PC-3 (cell line): ENCODE data around the gene TAX1BP3. TPM values are rescaled to one million over a fixed set of nuclear protein-coding genes. Genes with fewer than 3 reads are reported as not detected.

Experiments
- ATAC-seq: fragments of 200-7000 bp; cut with Tn5 transposase; 2 replicates; pipeline ENCODE4 v1.9.1; 2020; ENCODE audit warnings: mild to moderate bottlenecking, moderate library complexity
- BruUV-seq: library from RNA; stranded (reverse); fragments of 400-500 nt; replicated peaks from 2 replicates; lab custom pipeline; 2021; lab: Mats Ljungman, UMichigan
- CTCF ChIA-PET: fragments of 300-600 bp; sonication (Branson Sonifier 250); formaldehyde crosslinking; loops from one replicate; lab custom pipeline; 2022; ENCODE audit warnings: antibody characterized with exemption; lab: Charles Lee
- POLR2A ChIA-PET: fragments of 300-600 bp; sonication (Branson Sonifier 250); formaldehyde crosslinking; loops from one replicate; lab custom pipeline; 2022; ENCODE audit warnings: antibody characterized with exemption; ENCODE audit not compliant: unreplicated experiment; lab: Charles Lee
- DNase-seq: peaks from one replicate; pipeline ENCODE4 v3.0.0-alpha.2; 2015
- H2AFZ ChIP-seq: fragments of 300-600 bp; sonication (generic); 2 replicates; pipeline ENCODE4 v1.6.0; 2016; ENCODE audit warnings: antibody characterized with exemption, low read length
- H3F3A ChIP-seq: fragments of 300-600 bp; sonication (generic); one replicate; pipeline ENCODE4 v1.6.0; 2017; ENCODE audit warnings: antibody characterized with exemption, low read length, control low read depth, mild to moderate bottlenecking; ENCODE audit not compliant: unreplicated experiment
- H3K27ac ChIP-seq: fragments of 300-600 bp; sonication (generic); 2 replicates; pipeline ENCODE4 v1.5.1; 2016; ENCODE audit warnings: mild to moderate bottlenecking, low read length
- H3K27me3 ChIP-seq: fragments of 300-600 bp; sonication (generic); 2 replicates; pipeline ENCODE4 v1.6.1; 2016; ENCODE audit warnings: low read length, mixed read lengths
- H3K36me3 ChIP-seq: fragments of 300-600 bp; sonication (generic); 2 replicates; pipeline ENCODE4 v1.6.1; 2016; ENCODE audit warnings: low read depth, mixed run types, low read length, mixed read lengths
- H3K4me1 ChIP-seq: fragments of 300-600 bp; sonication (generic); 2 replicates; pipeline ENCODE4 v1.5.1; 2016; ENCODE audit warnings: low read length; ENCODE audit not compliant: insufficient read depth
- H3K4me2 ChIP-seq: fragments of 300-600 bp; sonication (generic); 2 replicates; pipeline ENCODE4 v1.6.0; 2016; ENCODE audit warnings: low read length
- H3K4me3 ChIP-seq: fragments of 300-600 bp; sonication (generic); 2 replicates; pipeline ENCODE4 v1.5.1; 2016; ENCODE audit warnings: mild to moderate bottlenecking, low read length, mixed read lengths
- H3K79me2 ChIP-seq: fragments of 300-600 bp; sonication (generic); 2 replicates; pipeline ENCODE4 v1.6.1; 2017; ENCODE audit warnings: low read length, mixed read lengths
- H3K9ac ChIP-seq: fragments of 300-600 bp; sonication (generic); 2 replicates; pipeline ENCODE4 v1.6.0; 2016; ENCODE audit warnings: mild to moderate bottlenecking, low read length
- H3K9me2 ChIP-seq: fragments of 300-600 bp; sonication (generic); replicated peaks from 2 replicates; pipeline ENCODE4 v1.6.1; 2016; ENCODE audit warnings: mixed run types, low read length, mixed read lengths
- H3K9me3 ChIP-seq: fragments of 300-600 bp; sonication (generic); 2 replicates; pipeline ENCODE4 v1.6.1; 2016; ENCODE audit warnings: low read length, mixed read lengths
- H4K20me1 ChIP-seq: fragments of 300-600 bp; sonication (generic); 2 replicates; pipeline ENCODE4 v1.6.1; 2016; ENCODE audit warnings: low read length, mixed read lengths
- CTCF ChIP-seq: fragments of 300-600 bp; sonication (generic); conservative IDR thresholded peaks from 2 replicates; pipeline ENCODE4 v1.5.1; 2017; ENCODE audit warnings: antibody characterized with exemption, low read depth, mild to moderate bottlenecking, low read length
- EZH2 ChIP-seq: fragments of 300-600 bp; sonication (generic); IDR thresholded peaks from one replicate; pipeline ENCODE4 v1.6.1; 2017; ENCODE audit warnings: antibody characterized with exemption, mild to moderate bottlenecking, low read length; ENCODE audit not compliant: unreplicated experiment
- EZH2phosphoT487 ChIP-seq: fragments of 300-600 bp; sonication (generic); IDR thresholded peaks from 2 replicates; pipeline ENCODE4 v1.6.1; 2018; ENCODE audit warnings: mild to moderate bottlenecking, antibody characterized with exemption, low read length, borderline replicate concordance
- intact Hi-C: fragments of 100-400 bp; cut with micrococcal nuclease; formaldehyde crosslinking; loops from 2 replicates; pipeline ENCODE4 v1.9.0; 2023
- total RNA-seq: library from RNA; depleted of rRNA; stranded (reverse); fragments of >200 nt; gene quantifications from 2 replicates; pipeline ENCODE4 v1.2.3, GENCODE V29; 2014

TAX1BP3 gene
- total RNA-seq, 1 experiment from 2014 or later, result 87.7 TPM

GRCh38 chr17:3689262-3690093 is 21.1 kb upstream of the TAX1BP3 start:
- Histone ChIP-seq H3K27me3 (no peaks in the 10 kb centered on the region), H3F3A (no peaks in the 10 kb centered on the region), H3K36me3 (no peaks in the 10 kb centered on the region), H3K4me2 (no peak overlapping the region), H3K9ac (no peak overlapping the region), H3K79me2 (0 out of 2 replicates have a peak, but pooled peaks cover 1% of the 10 kb centered on the region), H2AFZ (no peak overlapping the region), H3K27ac (no peak overlapping the region), H4K20me1 (no peaks in the 10 kb centered on the region), H3K4me1 (no peaks in the 10 kb centered on the region), H3K9me3 (no peaks in the 10 kb centered on the region), H3K9me2 (no peaks in the 10 kb centered on the region), H3K4me3 (no peak overlapping the region)
- ChIA-PET CTCF (no interaction called here), POLR2A (no interaction called here)
- DNase-seq (no peak), ATAC-seq (no peak)
- BruUV-seq, result no TSS peak
- TF ChIP-seq CTCF (no peak), EZH2phosphoT487 (no peak), EZH2 (no peak)
- intact Hi-C loops, result no loop called here

- H3K9me3 ChIP-seq, result no peaks in the 10 kb centered on the region
- H2AFZ ChIP-seq, result no peak overlapping the region
- H3K4me3 ChIP-seq, result no peak overlapping the region
- no peak for TF ChIP-seq EZH2
- no peak for TF ChIP-seq CTCF
- no peak for TF ChIP-seq EZH2phosphoT487
- no peak for ATAC-seq
- H3K36me3 ChIP-seq, result no peaks in the 10 kb centered on the region
- DNase-seq, result no peak
- no peaks in the 10 kb centered on the region for H3K79me2 ChIP-seq
- no peaks in the 10 kb centered on the region for H3K9me2 ChIP-seq
- CTCF ChIA-PET, result no interaction called here
- POLR2A ChIA-PET, result no interaction called here
- no peak overlapping the region for H3K27ac ChIP-seq
- no peaks in the 10 kb centered on the region for H3K4me1 ChIP-seq
- intact Hi-C loops, result no loop called here
- no TSS peak for BruUV-seq
- no peaks in the 10 kb centered on the region for H3K27me3 ChIP-seq
- H3K9ac ChIP-seq, result no peak overlapping the region
- no peaks in the 10 kb centered on the region for H3F3A ChIP-seq
- no peak overlapping the region for H3K4me2 ChIP-seq
- H4K20me1 ChIP-seq, result no peaks in the 10 kb centered on the region
These were observed 20.5 kb upstream of the TAX1BP3 start for GRCh38 chr17:3688852-3689261.

GRCh38 chr17:3688027-3688553 is 19.7 kb upstream of the TAX1BP3 start:
- Histone ChIP-seq H3K27me3 (no peaks in the 10 kb centered on the region), H2AFZ (no peak overlapping the region), H3K4me2 (no peak overlapping the region), H3K27ac (no peak overlapping the region), H3K79me2 (no peaks in the 10 kb centered on the region), H4K20me1 (no peaks in the 10 kb centered on the region), H3K9me2 (no peaks in the 10 kb centered on the region), H3K9me3 (no peaks in the 10 kb centered on the region), H3K9ac (no peak overlapping the region), H3K36me3 (no peaks in the 10 kb centered on the region; the same call in 1 of the 2 replicates), H3K4me3 (no peak overlapping the region), H3F3A (no peaks in the 10 kb centered on the region), H3K4me1 (no peaks in the 10 kb centered on the region)
- ChIA-PET POLR2A (no interaction called here), CTCF (no interaction called here)
- no peak for ATAC-seq
- DNase-seq, result no peak
- no peak for TF ChIP-seq EZH2
- no peak for TF ChIP-seq EZH2phosphoT487
- no peak for TF ChIP-seq CTCF
- intact Hi-C loops, result no loop called here
- no TSS peak for BruUV-seq
